NCI-H2227 treated with DMSO at 0.1 percent for 48 hours (cell line): ENCODE measurements around the gene GPX7.
A peak's percentile ranks its signal among the peaks of the same experiment; 100 is the strongest.

Source experiments
- DNase-seq: peaks from one replicate; lab custom pipeline; 2025; lab: John Stamatoyannopoulos, UW

GPX7 gene

GRCh38 chr1:52588027-52588426 lies 14.1 kb upstream of the GPX7 start:
- DNase-seq = no peak

- no peak for DNase-seq
These were observed 13.6 kb upstream of the GPX7 start for GRCh38 chr1:52588535-52588934.

- peak; percentile 96 for DNase-seq
These were observed 11.9 kb upstream of the GPX7 start for GRCh38 chr1:52590266-52590665.

- no peak for DNase-seq
These were observed 9.4 kb upstream of the GPX7 start for GRCh38 chr1:52592637-52593323.

- DNase-seq = no peak
These were observed 8.7 kb upstream of the GPX7 start for GRCh38 chr1:52593495-52593894.

- DNase-seq = peak; percentile 31
These were observed 7.1 kb upstream of the GPX7 start for GRCh38 chr1:52595061-52595460.

GRCh38 chr1:52597912-52598311 lies 4.3 kb upstream of the GPX7 start:
- no peak for DNase-seq

- DNase-seq = no peak
These were observed 3.4 kb upstream of the GPX7 start for GRCh38 chr1:52598729-52599128.

GRCh38 chr1:52599236-52599635 lies 2.9 kb upstream of the GPX7 start:
- DNase-seq = no peak

- no peak for DNase-seq
These were observed 1.5 kb upstream of the GPX7 start for GRCh38 chr1:52600533-52601179.

GRCh38 chr1:52601519-52601918 lies 652 bp upstream of the GPX7 start:
- no peak for DNase-seq

- peak; percentile 74 for DNase-seq
These were observed 857 bp downstream of the GPX7 start for GRCh38 chr1:52602856-52603600.

- DNase-seq = no peak
These were observed 1.5 kb downstream of the GPX7 start for GRCh38 chr1:52603630-52604029.

- no peak for DNase-seq
These were observed 2.0 kb downstream of the GPX7 start for GRCh38 chr1:52604063-52604770.

- DNase-seq = no peak
These were observed 11.6 kb downstream of the GPX7 start for GRCh38 chr1:52613636-52614373.

GRCh38 chr1:52614671-52615070 lies 12.5 kb downstream of the GPX7 start:
- no peak for DNase-seq

GRCh38 chr1:52615489-52616042 lies 13.4 kb downstream of the GPX7 start:
- DNase-seq = no peak

GRCh38 chr1:52621950-52622349 lies 19.8 kb downstream of the GPX7 start:
- no peak for DNase-seq

- DNase-seq = no peak
These were observed 21.6 kb downstream of the GPX7 start for GRCh38 chr1:52623812-52624211.

- no peak for DNase-seq
These were observed 24.9 kb downstream of the GPX7 start for GRCh38 chr1:52627028-52627427.

- DNase-seq = peak; percentile 67
These were observed 26.6 kb downstream of the GPX7 start for GRCh38 chr1:52628614-52629324.
